Measurements from ENCODE around the gene LYPD4.
A peak's percentile ranks its signal among the peaks of the same experiment; 100 is the strongest.

LYPD4 gene

DNA sequence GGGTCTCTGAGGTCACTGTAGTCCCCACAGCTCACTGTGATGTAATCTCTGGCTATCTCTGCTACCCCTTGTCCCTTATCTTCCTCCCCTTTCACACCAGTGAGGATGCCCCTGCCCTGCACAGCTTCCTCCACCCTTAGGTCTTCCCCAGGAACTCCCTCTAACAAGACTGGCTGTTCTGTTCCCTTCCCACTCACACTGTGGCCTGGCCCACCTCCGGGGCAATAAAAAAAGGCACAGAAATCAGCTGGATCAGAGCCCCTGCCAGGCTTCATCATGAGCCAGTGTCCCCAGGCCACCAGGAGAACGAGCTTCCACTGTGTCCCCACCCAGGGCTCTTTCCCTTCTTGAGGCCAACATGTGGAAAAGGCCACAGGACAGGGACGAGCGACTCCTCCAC lies 43.5 kb downstream of the LYPD4 start:
- DNase-seq (ENCODE audit: extremely low spot score), result no peak
- POLR2A ChIA-PET, result no interaction called here
- CTCF ChIA-PET, result no interaction called here
- no peak for TF ChIP-seq HDGF (IDR thresholded peaks at IDR 0.05; ENCODE audit: borderline replicate concordance)
- TF ChIP-seq TARDBP (IDR thresholded peaks at IDR 0.05), result no peak
- no peak for TF ChIP-seq NFRKB (IDR thresholded peaks at IDR 0.05)
- TF ChIP-seq, protein P1, sequence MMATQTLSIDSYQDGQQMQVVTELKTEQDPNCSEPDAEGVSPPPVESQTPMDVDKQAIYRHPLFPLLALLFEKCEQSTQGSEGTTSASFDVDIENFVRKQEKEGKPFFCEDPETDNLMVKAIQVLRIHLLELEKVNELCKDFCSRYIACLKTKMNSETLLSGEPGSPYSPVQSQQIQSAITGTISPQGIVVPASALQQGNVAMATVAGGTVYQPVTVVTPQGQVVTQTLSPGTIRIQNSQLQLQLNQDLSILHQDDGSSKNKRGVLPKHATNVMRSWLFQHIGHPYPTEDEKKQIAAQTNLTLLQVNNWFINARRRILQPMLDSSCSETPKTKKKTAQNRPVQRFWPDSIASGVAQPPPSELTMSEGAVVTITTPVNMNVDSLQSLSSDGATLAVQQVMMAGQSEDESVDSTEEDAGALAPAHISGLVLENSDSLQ (IDR thresholded peaks at IDR 0.05), result no peak
- TF ChIP-seq FOXA1 (IDR thresholded peaks at IDR 0.05), result no peak
- TF ChIP-seq ARNT (IDR thresholded peaks at IDR 0.05), result no peak
- TF ChIP-seq CTBP1 (IDR thresholded peaks at IDR 0.05; ENCODE audit: borderline replicate concordance), result no peak
- no peak for TF ChIP-seq SUZ12 (IDR thresholded peaks at IDR 0.05)
- TF ChIP-seq ZNF384 (IDR thresholded peaks at IDR 0.05), result no peak
- no peak for TF ChIP-seq L3MBTL2 (conservative IDR thresholded peaks at IDR 0.05)
- no peak for TF ChIP-seq FOXK2 (IDR thresholded peaks at IDR 0.05)
- TF ChIP-seq FOXM1 (IDR thresholded peaks at IDR 0.05; ENCODE audit: borderline replicate concordance), result no peak
- no peak for TF ChIP-seq BHLHE40 (IDR thresholded peaks at IDR 0.05; ENCODE audit: borderline replicate concordance)

DNA sequence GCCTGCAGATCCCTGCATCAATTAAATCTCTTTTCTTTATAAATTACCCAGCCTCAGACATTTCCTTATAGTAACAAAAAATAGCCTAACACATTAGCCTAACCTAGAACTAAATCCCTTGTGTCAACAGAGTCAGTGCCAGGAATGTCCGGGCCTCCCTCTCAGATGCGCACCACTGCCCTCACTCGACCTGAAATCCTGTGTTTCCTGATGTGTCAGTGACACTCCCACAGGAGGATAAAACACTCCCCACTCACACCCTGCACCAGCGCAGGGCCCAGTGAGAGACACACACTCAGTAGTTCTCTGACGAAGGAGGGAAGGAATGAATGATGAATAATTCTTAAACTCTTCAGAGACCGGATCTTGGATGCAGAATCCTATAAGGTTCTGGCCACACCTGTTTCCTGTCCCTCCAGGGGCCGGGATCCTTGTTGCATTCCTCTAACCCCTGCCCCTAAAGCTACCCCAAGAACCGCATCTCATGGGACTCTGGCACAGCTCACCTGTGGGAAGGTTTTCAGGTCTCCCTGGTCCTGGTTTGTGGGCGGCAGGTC lies 45.0 kb downstream of the LYPD4 start:
- POLR2A ChIA-PET, result no interaction called here
- CTCF ChIA-PET, result no interaction called here
- TF ChIP-seq ZNF384 (IDR thresholded peaks at IDR 0.05) (no peak), FOXK2 (IDR thresholded peaks at IDR 0.05) (no peak), SP1 (IDR thresholded peaks at IDR 0.05) (no peak), FOXM1 (IDR thresholded peaks at IDR 0.05; ENCODE audit: borderline replicate concordance) (no peak), CTBP1 (IDR thresholded peaks at IDR 0.05; ENCODE audit: borderline replicate concordance) (no peak), NFRKB (IDR thresholded peaks at IDR 0.05) (no peak), HDGF (IDR thresholded peaks at IDR 0.05; ENCODE audit: borderline replicate concordance) (no peak), TARDBP (IDR thresholded peaks at IDR 0.05) (no peak), FOXA1 (IDR thresholded peaks at IDR 0.05) (no peak), LEF1 (IDR thresholded peaks at IDR 0.05; ENCODE audit: borderline replicate concordance) (no peak), ELF4 (IDR thresholded peaks at IDR 0.05) (no peak), SUZ12 (IDR thresholded peaks at IDR 0.05) (no peak), L3MBTL2 (conservative IDR thresholded peaks at IDR 0.05) (no peak), BHLHE40 (IDR thresholded peaks at IDR 0.05; ENCODE audit: borderline replicate concordance) (no peak)
- TF ChIP-seq, protein P1 (IDR thresholded peaks at IDR 0.05), result no peak

DNA sequence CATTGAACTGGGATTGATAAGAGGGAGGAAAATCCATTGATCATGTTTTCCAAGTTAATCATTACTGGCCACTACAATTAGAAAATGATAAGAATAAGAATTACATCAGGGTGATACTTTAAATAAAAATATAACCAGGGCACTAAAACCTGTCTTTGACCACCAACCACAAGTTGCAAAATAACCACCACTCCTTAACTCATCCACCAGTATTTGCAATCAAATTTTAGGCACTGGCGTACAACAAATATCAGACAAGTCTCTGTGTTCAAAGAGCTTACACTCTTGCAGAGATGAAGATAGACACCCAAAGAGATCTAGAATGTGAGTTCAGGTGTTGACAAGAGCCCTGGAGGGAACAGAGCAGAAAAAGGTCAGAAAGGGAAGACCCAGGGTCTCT lies 47.6 kb downstream of the LYPD4 start:
- CTCF ChIA-PET, result no interaction called here
- DNase-seq (ENCODE audit: extremely low spot score), result no peak
- POLR2A ChIA-PET, result no interaction called here
- TF ChIP-seq ELF4 (IDR thresholded peaks at IDR 0.05), result no peak
- no peak for TF ChIP-seq LEF1 (IDR thresholded peaks at IDR 0.05; ENCODE audit: borderline replicate concordance)
- TF ChIP-seq HDGF (IDR thresholded peaks at IDR 0.05; ENCODE audit: borderline replicate concordance), result no peak
- TF ChIP-seq TARDBP (IDR thresholded peaks at IDR 0.05), result no peak
- TF ChIP-seq L3MBTL2 (conservative IDR thresholded peaks at IDR 0.05), result no peak
- TF ChIP-seq, protein P1 (IDR thresholded peaks at IDR 0.05), result no peak
- TF ChIP-seq SP1 (IDR thresholded peaks at IDR 0.05), result no peak
- TF ChIP-seq FOXM1 (IDR thresholded peaks at IDR 0.05; ENCODE audit: borderline replicate concordance), result no peak
- TF ChIP-seq ZNF384 (IDR thresholded peaks at IDR 0.05), result no peak
- no peak for TF ChIP-seq FOXA1 (IDR thresholded peaks at IDR 0.05)
- TF ChIP-seq CTBP1 (IDR thresholded peaks at IDR 0.05; ENCODE audit: borderline replicate concordance), result no peak
- no peak for TF ChIP-seq SUZ12 (IDR thresholded peaks at IDR 0.05)
- no peak for TF ChIP-seq FOXK2 (IDR thresholded peaks at IDR 0.05)

More for the DNA sequence above, 45.0 kb downstream of the LYPD4 start:
- no peak for DNase-seq (ENCODE audit: extremely low spot score)

DNA sequence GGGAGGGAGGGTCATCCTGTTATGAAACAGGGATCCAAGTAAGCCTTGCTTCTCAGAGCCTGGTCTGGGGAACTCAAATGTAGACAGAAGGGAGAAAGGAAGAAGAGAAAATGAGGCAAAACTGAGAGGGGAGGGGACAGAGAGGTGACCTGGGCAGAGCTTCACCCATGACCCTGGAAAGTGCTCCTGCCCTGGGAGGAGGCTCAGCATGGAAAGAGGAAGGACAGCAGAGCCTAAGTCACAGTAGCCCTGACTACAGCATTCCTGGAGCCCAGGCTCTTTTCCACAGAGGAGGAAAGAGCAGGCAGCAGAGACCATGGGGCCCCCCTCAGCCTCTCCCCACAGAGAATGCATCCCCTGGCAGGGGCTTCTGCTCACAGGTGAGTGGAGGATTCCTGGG lies 48.1 kb downstream of the LYPD4 start, which contains the start of gene CEACAM3:
CEACAM3 (plus strand) TSS at position 226 of the 400 bp plus-strand sequence; CDS start at position 317, 91 bp downstream.
- POLR2A ChIA-PET, result no interaction called here

DNA sequence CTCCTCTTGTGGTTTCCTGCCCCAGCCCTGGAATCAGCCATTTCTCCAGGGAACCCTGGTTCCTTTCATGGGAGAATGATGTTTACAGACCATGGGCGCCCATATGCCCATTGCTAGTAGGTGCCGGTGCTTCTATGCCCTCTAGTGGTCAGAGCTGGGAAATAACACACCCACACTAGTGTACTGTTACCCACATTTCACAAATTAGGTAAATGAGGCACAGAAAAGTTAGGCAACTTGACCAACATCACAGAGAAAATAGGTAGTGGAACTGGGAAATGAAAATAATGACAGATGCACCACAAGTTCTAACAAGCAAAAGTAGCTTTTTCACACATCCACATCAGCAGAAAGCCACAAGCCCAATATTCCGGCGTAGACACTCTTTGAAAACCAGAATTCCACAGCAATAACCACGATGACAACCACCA lies 49.4 kb downstream of the LYPD4 start:
- ChIA-PET POLR2A (no interaction called here), CTCF (interaction anchor here (1.0 to 2.2 kb wide), 14 partner anchors 10 to 158 kb away, joined by 3 to 11 read pairs (median 5); no protein-coding TSS in a partner anchor)
- TF ChIP-seq SUZ12 (IDR thresholded peaks at IDR 0.05) (no peak), FOXM1 (IDR thresholded peaks at IDR 0.05; ENCODE audit: borderline replicate concordance) (no peak), FOXK2 (IDR thresholded peaks at IDR 0.05) (no peak), NFRKB (IDR thresholded peaks at IDR 0.05) (no peak), BHLHE40 (IDR thresholded peaks at IDR 0.05; ENCODE audit: borderline replicate concordance) (no peak)
- peak; percentile 27 for DNase-seq (ENCODE audit: extremely low spot score)

More for the DNA sequence above, 48.1 kb downstream of the LYPD4 start, which contains the start of gene CEACAM3:
- CTCF ChIA-PET, result interaction anchor here (0.8 to 2.2 kb wide), 6 partner anchors 11 to 43 kb away, joined by 3 to 10 read pairs (median 5); no protein-coding TSS in a partner anchor
- no peak for TF ChIP-seq SP1 (IDR thresholded peaks at IDR 0.05)
- no peak for TF ChIP-seq NFRKB (IDR thresholded peaks at IDR 0.05)
- no peak for TF ChIP-seq LEF1 (IDR thresholded peaks at IDR 0.05; ENCODE audit: borderline replicate concordance)
- no peak for TF ChIP-seq SUZ12 (IDR thresholded peaks at IDR 0.05)
- no peak for TF ChIP-seq ARNT (IDR thresholded peaks at IDR 0.05)
- no peak for DNase-seq (ENCODE audit: extremely low spot score)

DNA sequence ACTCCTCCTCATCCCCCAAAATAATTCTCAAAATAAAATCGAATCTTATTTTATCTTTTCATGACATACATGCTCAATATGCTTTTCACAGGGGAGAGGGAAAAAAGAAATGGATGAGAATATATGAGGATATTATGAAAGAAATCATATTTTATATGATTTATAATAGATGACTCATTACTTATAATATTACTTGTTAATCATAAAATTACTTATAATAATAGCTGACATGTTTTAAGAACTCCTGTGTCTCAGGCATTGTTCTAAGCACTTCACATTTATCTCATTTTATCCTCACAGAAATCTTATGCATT lies 51.1 kb downstream of the LYPD4 start:
- no peak for DNase-seq (ENCODE audit: extremely low spot score)
- POLR2A ChIA-PET, result no interaction called here
- CTCF ChIA-PET, result interaction anchor here (0.7 to 2.5 kb wide), 14 partner anchors 9 to 138 kb away, joined by 3 to 12 read pairs (median 4); no protein-coding TSS in a partner anchor
- no peak for TF ChIP-seq FOXK2 (IDR thresholded peaks at IDR 0.05)
- no peak for TF ChIP-seq L3MBTL2 (conservative IDR thresholded peaks at IDR 0.05)
- TF ChIP-seq BHLHE40 (IDR thresholded peaks at IDR 0.05; ENCODE audit: borderline replicate concordance), result no peak
- TF ChIP-seq CTBP1 (IDR thresholded peaks at IDR 0.05; ENCODE audit: borderline replicate concordance), result no peak
- TF ChIP-seq ELF4 (IDR thresholded peaks at IDR 0.05), result no peak
